SKM-1 (cell line): ENCODE measurements around the gene GSG1.
A peak's percentile ranks its signal among the peaks of the same experiment; 100 is the strongest.
"Not testable (repeated sequence)": the region's sequence is repeated elsewhere in the genome, so short reads cannot be mapped to it uniquely, and the experiment has no call there.

Experiments
- DNase-seq: peaks from one replicate; lab custom pipeline; 2025; ENCODE audit not compliant: unreplicated experiment; lab: John Stamatoyannopoulos, UW

GSG1 gene

GRCh38 chr12:13093191-13093847 is 10.1 kb downstream of the GSG1 start:
- no peak for DNase-seq

DNA sequence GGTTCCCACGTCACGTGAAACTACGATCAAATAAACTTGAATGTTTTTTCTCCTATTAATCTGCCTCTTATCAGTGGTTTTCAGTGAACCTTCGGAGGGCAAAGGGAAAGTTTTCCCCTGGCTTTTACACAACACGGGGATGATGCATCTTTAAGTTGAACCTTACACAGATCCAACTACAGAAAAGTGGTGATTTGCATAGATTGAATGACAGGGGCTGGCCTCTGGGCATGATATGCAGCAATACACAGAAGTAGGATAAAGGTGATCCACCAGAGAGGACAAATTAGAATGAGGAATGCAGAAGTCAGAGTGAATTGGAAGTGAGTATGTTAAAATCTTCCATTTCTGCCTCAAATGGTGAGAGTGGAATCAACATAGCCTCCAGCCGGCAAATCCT is 11.6 kb downstream of the GSG1 start:
- DNase-seq = no peak

DNA sequence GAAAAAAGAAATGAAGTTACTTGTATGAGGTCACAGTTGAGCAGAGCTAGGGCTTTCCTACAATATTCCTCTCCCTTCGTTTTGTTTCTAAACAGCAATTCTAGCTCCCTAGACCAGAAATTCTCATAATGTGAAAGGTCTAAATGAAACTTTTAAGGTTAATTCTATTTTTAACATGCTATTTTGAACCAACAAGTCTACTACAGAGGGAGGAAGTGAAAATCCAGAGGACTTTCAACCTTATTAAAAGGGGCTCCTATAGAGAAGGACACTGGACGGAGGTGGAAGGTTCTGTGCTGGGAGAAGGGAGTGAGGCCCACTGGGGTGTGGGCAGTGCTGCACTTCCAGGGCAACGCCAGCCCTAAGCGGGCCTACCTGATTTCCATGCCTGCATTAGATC is 13.4 kb downstream of the GSG1 start:
- no peak for DNase-seq

GRCh38 chr12:13088496-13088895 is 15.0 kb downstream of the GSG1 start:
- DNase-seq = no peak

- no peak for DNase-seq
These were observed 15.7 kb downstream of the GSG1 start for GRCh38 chr12:13087766-13088165.

DNA sequence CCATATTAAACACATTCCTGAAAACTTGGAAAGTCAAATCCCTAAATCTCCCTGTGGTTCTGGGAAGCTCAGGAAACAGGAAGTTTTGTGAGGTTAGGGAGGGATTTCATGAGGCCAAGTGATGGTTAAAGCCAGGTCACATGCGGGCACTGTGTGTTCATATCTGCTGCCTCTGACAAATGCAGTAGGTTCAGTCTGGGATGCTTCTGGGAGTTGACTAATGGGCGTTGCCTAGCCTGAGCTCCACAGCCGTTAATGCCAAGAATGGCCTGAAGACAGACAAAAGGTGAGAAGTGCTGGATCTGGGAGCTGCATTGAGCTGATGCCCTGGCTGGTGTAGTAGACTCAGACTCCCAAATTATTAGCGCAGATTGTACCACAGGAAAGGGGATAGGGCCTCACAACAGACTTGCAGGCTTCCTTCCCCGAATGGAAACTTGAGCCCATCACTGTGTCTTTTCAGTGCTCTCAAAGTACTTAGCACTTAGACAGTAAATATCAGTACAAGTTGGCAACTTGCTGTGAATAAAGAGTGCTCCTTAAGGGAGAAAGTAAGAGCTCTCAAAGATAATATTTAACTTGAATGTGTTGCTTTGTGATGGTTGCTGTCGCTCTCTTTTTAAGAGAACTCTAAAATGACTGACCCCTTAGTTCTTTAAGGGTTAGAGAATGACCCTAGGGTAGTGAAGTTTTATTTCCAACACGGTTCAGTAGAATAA is 17.3 kb downstream of the GSG1 start:
- DNase-seq = no peak

DNA sequence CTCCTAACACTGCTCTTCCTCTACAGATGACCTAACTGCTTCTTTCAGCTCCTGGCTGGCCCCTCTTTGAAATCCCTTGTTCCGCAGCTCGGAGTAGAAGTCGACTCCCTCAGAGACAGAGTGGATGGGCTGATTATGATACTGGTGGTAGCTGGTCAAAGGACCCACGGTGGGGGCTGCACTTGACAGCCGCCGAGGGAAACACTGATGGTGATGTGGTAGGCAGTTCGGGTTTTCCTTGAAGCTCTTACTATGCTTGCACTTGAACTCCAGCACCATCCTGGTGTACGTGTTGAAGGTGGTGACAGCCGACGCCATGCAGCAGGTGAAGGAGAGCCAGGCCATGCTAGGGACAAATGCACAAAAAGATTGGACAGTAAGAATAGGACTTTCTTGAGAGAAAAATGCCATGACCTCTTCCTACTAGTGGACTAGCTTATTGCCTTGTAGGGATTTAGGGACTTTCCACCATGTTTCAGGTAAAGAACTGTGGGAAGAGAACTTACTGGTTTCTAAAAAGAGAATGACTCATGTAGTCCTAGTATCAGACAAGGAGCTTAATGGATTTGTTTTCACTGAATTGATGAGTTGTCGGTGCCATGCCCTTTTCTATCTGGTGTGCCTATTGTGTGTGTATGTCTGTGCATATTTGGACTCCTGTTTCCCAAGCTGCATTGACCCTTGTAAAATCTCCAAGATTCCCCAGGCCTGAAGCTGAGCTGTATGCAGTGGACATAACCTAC is 18.4 kb downstream of the GSG1 start:
- DNase-seq = no peak

GRCh38 chr12:13083638-13084037 is 19.8 kb downstream of the GSG1 start:
- DNase-seq = not testable (repeated sequence)

GRCh38 chr12:13082861-13083260 is 20.6 kb downstream of the GSG1 start:
- peak; percentile 12 for DNase-seq

DNA sequence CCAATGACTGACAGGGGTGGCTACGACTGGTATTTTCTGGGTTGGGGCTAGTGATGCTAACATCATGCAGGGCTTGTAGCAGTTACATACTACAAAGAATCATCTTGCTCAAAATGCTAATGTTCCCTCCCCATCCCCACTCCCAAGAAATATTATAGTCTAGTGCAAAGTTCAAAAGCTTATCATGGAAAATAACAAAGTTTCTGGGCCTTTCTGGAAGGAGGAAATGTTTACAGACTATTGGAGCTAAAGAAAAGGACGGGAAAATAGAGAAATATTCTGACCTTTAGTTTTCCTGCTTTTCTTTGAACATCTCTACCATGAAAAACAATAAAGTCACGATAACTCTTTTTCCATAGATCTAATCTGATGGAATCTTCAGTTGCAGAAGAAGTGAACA is 23.2 kb downstream of the GSG1 start:
- DNase-seq = no peak

- no peak for DNase-seq
These were observed 24.0 kb downstream of the GSG1 start for GRCh38 chr12:13079440-13079906.

DNA sequence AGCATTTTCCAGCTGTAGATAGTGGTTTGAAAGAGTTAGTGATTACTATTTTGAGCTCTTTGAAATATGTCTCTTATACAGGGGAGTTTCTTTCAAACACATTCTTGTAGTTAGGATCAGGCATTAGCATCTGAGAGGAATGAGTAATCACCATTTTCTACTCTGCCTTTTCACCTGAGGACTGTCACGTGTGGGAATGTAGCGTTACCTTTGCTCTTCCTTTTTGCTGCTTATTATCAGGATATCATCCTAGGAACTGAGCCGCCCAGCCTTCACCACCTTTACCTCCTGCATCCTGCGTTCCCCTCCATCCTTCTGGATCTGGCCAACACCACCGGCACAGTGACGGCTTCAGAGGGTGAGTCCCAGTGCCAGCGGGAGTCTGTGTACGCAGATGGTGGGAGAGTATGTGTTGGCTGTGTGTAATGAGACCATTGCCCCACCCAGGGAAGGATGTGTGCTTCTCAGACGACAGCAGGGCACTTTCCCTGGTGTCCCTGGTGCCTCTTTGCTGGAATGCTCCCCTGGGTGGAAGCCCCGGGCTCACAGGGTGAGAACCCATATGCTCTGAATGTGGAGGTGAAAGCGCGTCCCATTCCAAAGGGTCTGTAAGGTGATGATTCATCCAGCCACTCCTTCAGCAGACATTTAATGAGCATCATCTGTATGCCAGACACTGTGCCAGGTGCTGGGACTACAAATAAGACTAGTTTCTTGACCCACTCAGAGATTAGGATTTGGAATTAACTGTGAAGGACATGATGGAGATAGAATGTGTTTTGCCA is 27.5 kb downstream of the GSG1 start:
- no peak for DNase-seq

DNA sequence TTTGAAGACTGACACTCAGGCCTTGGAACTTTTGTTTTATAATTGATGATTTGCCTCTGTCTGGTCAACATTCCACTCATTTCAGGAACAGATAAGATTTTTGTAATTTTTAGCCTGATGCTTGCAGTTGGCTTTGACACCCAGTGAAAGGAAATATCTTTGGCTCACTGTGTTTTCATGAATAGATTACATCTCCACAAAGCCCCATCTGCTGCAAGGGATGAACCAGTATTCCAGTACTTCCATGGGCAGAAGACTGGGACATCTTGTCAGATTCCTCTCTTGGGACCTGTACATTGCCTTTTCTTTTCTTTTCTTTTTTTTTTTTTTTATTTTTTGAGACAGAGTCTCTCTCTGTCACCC is 28.4 kb downstream of the GSG1 start:
- no peak for DNase-seq

DNA sequence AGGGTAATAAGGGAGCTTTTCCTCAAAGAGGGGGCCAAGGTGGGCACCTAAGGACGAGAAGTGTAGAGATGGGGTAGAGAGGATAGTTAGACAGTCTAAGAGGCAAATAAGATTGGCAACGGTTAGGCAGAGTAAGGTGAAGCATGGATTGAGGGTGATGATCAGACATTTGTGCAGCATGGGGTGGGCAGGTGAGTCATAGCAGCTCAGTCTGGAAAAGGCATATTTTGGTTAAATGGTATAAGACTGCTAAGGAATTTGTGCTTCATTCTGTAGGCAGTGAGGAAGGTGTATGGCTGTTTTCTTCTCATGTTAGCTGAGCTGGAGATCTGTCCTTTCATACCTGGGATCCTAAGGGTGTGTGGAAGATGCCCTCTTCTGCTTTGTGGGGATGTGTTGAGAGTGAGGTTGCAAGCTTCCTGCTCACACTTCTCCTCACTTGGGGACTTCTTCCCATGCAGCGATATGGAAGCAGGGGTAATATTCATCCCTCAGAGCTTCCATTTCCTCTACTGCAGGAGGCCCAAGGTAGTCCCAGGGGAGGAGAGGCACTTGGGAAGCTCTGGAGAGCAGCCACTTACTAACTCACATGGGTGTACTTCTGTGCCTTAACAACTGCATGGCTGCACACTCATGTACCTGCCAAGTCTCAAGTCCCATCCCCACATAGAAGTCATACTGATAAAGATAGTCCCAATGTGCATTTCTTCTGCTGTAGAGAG is 28.9 kb downstream of the GSG1 start:
- no peak for DNase-seq

DNA sequence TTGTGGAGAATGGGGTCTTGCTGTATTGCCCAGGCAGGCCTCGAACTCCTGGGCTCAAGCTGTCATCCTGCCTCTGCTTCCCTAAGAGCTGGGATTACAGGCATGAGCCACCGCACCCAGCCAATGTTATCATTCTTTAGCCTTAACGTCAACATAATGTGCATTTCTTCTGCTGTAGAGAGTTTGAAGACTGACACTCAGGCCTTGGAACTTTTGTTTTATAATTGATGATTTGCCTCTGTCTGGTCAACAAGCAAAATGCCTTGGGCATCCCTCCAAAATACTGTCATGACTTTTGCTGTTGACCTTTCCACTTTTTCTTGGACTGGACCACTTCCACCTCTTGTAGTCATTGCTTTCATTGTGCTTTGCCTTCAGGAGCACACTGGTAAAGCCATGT is 30.3 kb downstream of the GSG1 start:
- DNase-seq = no peak

- DNase-seq = no peak
These were observed 31.9 kb downstream of the GSG1 start for GRCh38 chr12:13071305-13072280.

DNA sequence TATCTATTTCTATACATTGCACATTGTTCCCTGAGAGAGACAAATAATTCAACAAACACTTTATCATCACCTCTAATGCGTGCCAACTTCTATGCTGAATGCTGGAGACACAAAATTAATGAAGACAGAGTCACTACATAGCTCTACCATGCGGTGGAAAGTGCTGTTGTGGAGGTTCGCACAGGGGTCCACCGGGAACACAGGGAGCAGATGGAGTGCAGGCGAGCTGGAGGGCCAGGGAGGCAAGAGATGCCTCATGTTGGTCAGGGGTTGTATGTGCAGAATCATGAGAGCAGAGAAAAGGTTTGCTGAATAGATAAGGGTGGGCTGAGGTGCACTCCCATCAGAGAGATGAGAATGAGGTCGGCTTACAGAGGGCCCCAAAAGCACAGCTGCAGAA is 34.1 kb downstream of the GSG1 start:
- DNase-seq = no peak

DNA sequence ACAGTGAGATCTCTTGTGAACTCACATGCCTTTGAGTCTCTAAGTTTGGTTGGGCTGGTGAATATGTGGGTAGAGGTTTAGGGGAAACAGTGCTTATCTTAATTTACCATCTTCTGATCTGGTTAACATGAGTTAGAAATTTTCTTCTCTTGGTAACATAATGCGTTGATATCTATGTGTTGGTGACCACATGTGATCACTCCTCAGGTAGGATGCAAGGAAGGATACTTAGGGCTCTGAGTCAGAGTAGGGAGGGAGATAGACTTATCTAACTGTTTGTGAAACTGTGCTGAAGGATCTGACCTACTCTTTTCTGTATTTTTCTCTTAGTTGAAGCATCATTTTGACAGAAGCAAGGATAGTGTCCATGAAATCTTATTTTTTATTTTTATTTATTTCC is 36.1 kb downstream of the GSG1 start:
- no peak for DNase-seq

DNA sequence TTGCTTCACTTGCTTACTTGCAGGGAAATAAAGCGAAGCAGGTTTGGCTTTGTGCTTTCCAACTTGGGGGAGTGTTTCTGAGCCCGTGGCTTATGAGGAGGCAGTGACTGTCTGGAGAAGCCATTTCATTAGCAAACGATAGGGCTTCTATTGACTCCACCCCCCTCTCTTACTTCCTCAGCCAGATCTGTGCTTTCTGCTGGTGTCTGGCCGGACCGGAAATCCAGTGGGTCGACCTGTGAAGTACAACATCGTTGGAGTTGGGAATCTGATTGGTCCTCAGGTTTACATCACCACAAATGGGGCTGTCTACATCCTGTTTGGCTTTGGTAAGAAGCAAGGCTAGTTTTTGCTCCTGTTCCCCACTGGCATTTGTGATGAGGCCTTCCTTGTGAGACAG is 37.0 kb downstream of the GSG1 start:
- no peak for DNase-seq

DNA sequence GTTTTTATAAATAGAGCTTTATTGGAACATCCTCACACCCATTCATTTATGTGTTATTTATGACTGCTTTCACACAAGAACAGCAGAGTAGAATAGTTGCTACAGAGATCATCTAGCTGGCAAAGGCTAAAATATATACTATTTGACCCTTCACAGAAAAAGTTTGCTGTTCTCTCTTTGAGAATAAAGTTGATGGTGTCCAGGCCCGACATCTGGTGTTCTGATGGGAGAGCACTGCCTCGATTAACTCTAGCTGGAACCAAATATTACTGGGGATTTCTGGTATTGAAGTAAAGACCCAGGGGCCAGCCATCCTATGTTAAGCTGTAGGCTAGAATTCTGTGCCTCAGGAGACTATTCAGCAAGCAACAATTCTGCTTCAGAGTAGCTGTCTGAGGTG is 37.5 kb downstream of the GSG1 start:
- no peak for DNase-seq
